ENCODE data around the gene CCDC12.
A peak's percentile ranks its signal among the peaks of the same experiment; 100 is the strongest.

CCDC12 gene

DNA sequence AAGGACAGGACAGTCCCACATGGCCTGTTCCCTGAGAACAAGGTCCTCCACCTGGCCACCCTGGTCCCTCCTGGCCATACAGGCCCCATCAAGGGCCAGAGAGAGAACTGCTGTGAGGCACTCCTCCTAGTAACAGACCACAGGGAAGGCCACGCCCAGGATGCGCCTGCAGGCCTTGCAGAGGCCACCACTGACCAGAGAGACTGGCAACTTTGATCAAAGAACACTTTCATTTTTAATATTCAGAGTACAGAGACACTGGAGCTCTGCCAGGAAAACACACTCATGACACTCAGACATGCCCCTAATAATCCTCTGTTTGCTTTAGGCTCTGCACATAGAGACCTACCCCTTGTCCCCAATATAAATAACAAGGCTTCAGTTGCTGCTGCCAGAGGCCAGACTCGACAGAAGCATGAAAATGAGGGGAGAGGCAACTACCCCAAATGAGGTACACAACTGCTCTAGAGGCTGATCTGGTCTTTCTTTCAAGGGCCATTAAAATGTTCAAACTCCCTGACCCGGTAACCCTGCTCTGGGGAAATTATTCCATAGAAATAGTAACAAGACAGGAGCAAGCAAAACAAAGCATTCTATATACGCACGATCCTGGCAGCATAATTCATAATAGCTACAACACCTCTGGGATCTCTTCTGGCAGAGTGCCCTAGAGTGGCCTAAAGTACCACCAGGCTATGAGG is 44.8 kb downstream of the CCDC12 start:
- TF ChIP-seq TCF12 (IDR thresholded peaks at IDR 0.05; ENCODE audit: low read depth) (no peak), CREB1 (IDR thresholded peaks at IDR 0.05; ENCODE audit: low read depth) (no peak), EGR1 (IDR thresholded peaks at IDR 0.05) (no peak), TEAD4 (IDR thresholded peaks at IDR 0.05) (no peak), EP300 (IDR thresholded peaks at IDR 0.05; ENCODE audit: borderline replicate concordance) (no peak), ZBTB7A (IDR thresholded peaks at IDR 0.05; ENCODE audit: low read depth) (no peak), RAD21 (IDR thresholded peaks at IDR 0.05; ENCODE audit: low read depth) (no peak), FOXM1 (IDR thresholded peaks at IDR 0.05; ENCODE audit: borderline replicate concordance, low read depth) (no peak), TAF1 (IDR thresholded peaks at IDR 0.05; ENCODE audit: low read depth) (no peak), NFIC (IDR thresholded peaks at IDR 0.05) (no peak), YY1 (IDR thresholded peaks at IDR 0.05; ENCODE audit: low read depth) (no peak), CEBPB (IDR thresholded peaks at IDR 0.05) (no peak)
- TF ChIP-seq, protein P1, sequence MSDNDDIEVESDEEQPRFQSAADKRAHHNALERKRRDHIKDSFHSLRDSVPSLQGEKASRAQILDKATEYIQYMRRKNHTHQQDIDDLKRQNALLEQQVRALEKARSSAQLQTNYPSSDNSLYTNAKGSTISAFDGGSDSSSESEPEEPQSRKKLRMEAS (IDR thresholded peaks at IDR 0.05), result no peak
- TF ChIP-seq, protein P2, sequence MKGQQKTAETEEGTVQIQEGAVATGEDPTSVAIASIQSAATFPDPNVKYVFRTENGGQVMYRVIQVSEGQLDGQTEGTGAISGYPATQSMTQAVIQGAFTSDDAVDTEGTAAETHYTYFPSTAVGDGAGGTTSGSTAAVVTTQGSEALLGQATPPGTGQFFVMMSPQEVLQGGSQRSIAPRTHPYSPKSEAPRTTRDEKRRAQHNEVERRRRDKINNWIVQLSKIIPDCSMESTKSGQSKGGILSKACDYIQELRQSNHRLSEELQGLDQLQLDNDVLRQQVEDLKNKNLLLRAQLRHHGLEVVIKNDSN (IDR thresholded peaks at IDR 0.05), result no peak
- TF ChIP-seq, protein P3, sequence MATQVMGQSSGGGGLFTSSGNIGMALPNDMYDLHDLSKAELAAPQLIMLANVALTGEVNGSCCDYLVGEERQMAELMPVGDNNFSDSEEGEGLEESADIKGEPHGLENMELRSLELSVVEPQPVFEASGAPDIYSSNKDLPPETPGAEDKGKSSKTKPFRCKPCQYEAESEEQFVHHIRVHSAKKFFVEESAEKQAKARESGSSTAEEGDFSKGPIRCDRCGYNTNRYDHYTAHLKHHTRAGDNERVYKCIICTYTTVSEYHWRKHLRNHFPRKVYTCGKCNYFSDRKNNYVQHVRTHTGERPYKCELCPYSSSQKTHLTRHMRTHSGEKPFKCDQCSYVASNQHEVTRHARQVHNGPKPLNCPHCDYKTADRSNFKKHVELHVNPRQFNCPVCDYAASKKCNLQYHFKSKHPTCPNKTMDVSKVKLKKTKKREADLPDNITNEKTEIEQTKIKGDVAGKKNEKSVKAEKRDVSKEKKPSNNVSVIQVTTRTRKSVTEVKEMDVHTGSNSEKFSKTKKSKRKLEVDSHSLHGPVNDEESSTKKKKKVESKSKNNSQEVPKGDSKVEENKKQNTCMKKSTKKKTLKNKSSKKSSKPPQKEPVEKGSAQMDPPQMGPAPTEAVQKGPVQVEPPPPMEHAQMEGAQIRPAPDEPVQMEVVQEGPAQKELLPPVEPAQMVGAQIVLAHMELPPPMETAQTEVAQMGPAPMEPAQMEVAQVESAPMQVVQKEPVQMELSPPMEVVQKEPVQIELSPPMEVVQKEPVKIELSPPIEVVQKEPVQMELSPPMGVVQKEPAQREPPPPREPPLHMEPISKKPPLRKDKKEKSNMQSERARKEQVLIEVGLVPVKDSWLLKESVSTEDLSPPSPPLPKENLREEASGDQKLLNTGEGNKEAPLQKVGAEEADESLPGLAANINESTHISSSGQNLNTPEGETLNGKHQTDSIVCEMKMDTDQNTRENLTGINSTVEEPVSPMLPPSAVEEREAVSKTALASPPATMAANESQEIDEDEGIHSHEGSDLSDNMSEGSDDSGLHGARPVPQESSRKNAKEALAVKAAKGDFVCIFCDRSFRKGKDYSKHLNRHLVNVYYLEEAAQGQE (IDR thresholded peaks at IDR 0.05; ENCODE audit: low read depth), result no peak

DNA sequence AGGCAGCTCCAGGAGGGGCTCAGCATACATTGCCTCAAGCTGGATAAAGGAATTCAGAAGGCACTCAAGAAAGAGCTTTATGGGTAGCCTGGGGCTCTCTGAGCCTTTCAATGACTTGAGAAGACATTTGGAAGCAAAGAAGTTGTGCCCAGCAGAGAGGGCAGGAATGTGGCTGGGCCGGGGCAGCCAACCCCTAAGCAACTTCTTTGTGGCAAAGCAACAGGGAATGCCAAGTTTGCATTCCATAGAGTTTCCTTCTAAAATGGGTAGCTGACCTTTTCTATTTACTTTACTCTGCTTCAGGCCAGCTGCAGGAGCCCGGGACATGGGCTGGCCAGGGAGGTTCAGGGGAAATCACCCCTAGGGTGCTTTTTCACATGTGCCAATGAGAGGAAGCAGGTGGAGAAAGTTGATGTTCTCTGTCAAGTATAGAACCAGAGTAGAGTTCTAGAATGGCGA is 45.6 kb downstream of the CCDC12 start:
- peak; percentile 91 for TF ChIP-seq TEAD4 (IDR thresholded peaks at IDR 0.05)
- no peak; the same call in 1 of the 2 replicates for TF ChIP-seq CEBPB (IDR thresholded peaks at IDR 0.05)
- TF ChIP-seq TAF1 (IDR thresholded peaks at IDR 0.05; ENCODE audit: low read depth), result no peak
- peak; percentile 69 for TF ChIP-seq EP300 (IDR thresholded peaks at IDR 0.05; ENCODE audit: borderline replicate concordance)
- TF ChIP-seq YY1 (IDR thresholded peaks at IDR 0.05; ENCODE audit: low read depth), result 0 out of 2 replicates have a peak, but pooled peaks have one; percentile 35
- TF ChIP-seq CREB1 (IDR thresholded peaks at IDR 0.05; ENCODE audit: low read depth), result no peak
- TF ChIP-seq EGR1 (IDR thresholded peaks at IDR 0.05), result no peak
- no peak for TF ChIP-seq FOXM1 (IDR thresholded peaks at IDR 0.05; ENCODE audit: borderline replicate concordance, low read depth)
- TF ChIP-seq, protein P3 (IDR thresholded peaks at IDR 0.05; ENCODE audit: low read depth), result no peak
- TF ChIP-seq ZBTB7A (IDR thresholded peaks at IDR 0.05; ENCODE audit: low read depth), result no peak
- TF ChIP-seq, protein P2 (IDR thresholded peaks at IDR 0.05), result no peak
- TF ChIP-seq TCF12 (IDR thresholded peaks at IDR 0.05; ENCODE audit: low read depth), result peak; percentile 71
- TF ChIP-seq NFIC (IDR thresholded peaks at IDR 0.05), result peak; percentile 85
- TF ChIP-seq, protein P1 (IDR thresholded peaks at IDR 0.05), result 0 out of 2 replicates have a peak, but pooled peaks have one; percentile 11
- TF ChIP-seq RAD21 (IDR thresholded peaks at IDR 0.05; ENCODE audit: low read depth), result no peak

DNA sequence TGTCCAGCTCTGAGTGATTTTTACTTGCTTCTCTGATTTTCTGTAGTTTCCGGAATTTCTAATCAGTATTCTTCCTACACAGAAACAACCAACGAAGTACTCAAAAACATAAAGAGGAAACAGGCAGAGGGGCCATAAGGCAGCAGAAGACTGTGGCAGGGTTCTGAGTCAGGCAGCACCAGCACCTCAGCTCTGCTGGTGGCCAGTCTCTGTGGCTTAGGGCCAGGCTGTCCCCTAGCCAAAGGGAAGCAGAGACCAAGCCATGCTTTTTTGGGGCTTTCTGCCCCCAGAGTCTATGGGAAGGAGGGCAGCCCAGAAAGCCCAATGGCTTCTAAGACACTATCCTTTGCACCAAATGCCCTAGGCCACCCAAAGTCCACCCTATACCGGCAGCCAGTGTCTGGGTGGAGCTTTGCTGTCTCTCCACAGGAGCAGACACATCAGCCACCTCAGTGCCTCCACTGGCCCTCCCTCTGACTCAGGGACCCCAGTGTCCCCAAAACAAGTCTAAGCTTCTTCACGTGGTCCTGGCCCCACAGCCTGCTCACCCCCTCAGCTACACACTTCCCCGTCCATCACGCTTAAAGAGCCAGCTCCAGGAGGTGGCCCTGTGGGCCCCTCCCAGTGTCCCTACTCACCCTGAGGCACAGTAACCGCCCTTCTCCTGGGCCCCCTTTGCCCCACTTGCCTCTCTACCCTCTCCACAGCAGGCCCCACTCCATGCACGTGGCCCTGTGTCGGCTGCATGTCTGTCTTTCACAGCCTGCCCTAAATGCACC is 46.2 kb downstream of the CCDC12 start:
- TF ChIP-seq, protein P1 (IDR thresholded peaks at IDR 0.05), result peak; percentile 48
- TF ChIP-seq, protein P3 (IDR thresholded peaks at IDR 0.05; ENCODE audit: low read depth), result no peak
